Trophoblast cell (in vitro differentiated cells and primary cell): Measurements from ENCODE around the gene NCBP2L.

Experiments used
- DNase-seq, 2 donors: peaks; one replicate each; pipeline ENCODE4 v3.0.0-alpha.2; 2016
- H2AFZ ChIP-seq: 2 replicates; pipeline ENCODE4 v1.6.1; 2013; ENCODE audit warnings: low read length, moderate library complexity, mild to moderate bottlenecking; ENCODE audit not compliant: insufficient read depth, poor library complexity
- H2AK5ac ChIP-seq: 2 replicates; pipeline ENCODE4 v1.6.1; 2013; ENCODE audit warnings: mild to moderate bottlenecking, low read length
- H2BK120ac ChIP-seq: 2 replicates; pipeline ENCODE4 v1.6.1; 2013; ENCODE audit warnings: low read length, mild to moderate bottlenecking, moderate library complexity; ENCODE audit not compliant: insufficient read depth, poor library complexity
- H2BK12ac ChIP-seq: 2 replicates; pipeline ENCODE4 v1.6.1; 2013; ENCODE audit warnings: mild to moderate bottlenecking, low read length, moderate library complexity
- H2BK5ac ChIP-seq: 2 replicates; pipeline ENCODE4 v1.6.1; 2013; ENCODE audit warnings: low read length, low read depth, moderate library complexity, mild to moderate bottlenecking; ENCODE audit not compliant: poor library complexity
- H3K14ac ChIP-seq: 2 replicates; pipeline ENCODE4 v1.6.1; 2013; ENCODE audit warnings: mild to moderate bottlenecking, low read length
- H3K18ac ChIP-seq: 2 replicates; pipeline ENCODE4 v1.6.1; 2013; ENCODE audit warnings: mild to moderate bottlenecking, low read length
- H3K23ac ChIP-seq: 2 replicates; pipeline ENCODE4 v1.6.1; 2013; ENCODE audit warnings: low read length
- H3K27ac ChIP-seq: 2 replicates; pipeline ENCODE4 v1.5.1; 2013; ENCODE audit warnings: low read depth, mild to moderate bottlenecking, inconsistent platforms, low read length, moderate library complexity
- H3K27me3 ChIP-seq: 2 replicates; pipeline ENCODE4 v1.6.1; 2013; ENCODE audit warnings: inconsistent platforms, mild to moderate bottlenecking, low read length, moderate library complexity; ENCODE audit not compliant: insufficient read depth
- H3K36me3 ChIP-seq, 2 experiments: 1 replicate in 1 of 2; 2 replicates in 1 of 2; pipeline ENCODE4 v1.6.1; 2013; ENCODE audit warnings: low read length in 2 of 2, mild to moderate bottlenecking in 2 of 2, moderate library complexity in 1 of 2; ENCODE audit not compliant: insufficient read depth in 2 of 2, control insufficient read depth in 1 of 2
- H3K4ac ChIP-seq: 2 replicates; pipeline ENCODE4 v1.6.1; 2013; ENCODE audit warnings: low read depth, mild to moderate bottlenecking, low read length, moderate library complexity
- H3K4me1 ChIP-seq, 2 experiments: 1 replicate in 1 of 2; 2 replicates in 1 of 2; pipeline ENCODE4 v1.6.1; 2013; ENCODE audit warnings: low read length in 2 of 2, mild to moderate bottlenecking in 2 of 2, moderate library complexity in 1 of 2; ENCODE audit not compliant: insufficient read depth in 2 of 2, control insufficient read depth in 1 of 2
- H3K4me2 ChIP-seq: 2 replicates; pipeline ENCODE4 v1.6.1; 2013; ENCODE audit warnings: inconsistent platforms, mild to moderate bottlenecking, low read length, moderate library complexity
- H3K4me3 ChIP-seq: 2 replicates; pipeline ENCODE4 v1.5.1; 2013; ENCODE audit warnings: mild to moderate bottlenecking, low read depth, low read length, inconsistent platforms
- H3K79me1 ChIP-seq: one replicate; pipeline ENCODE4 v1.6.1; 2013; ENCODE audit warnings: low read length
- H3K79me2 ChIP-seq: 2 replicates; pipeline ENCODE4 v1.6.1; 2013; ENCODE audit warnings: low read length, mild to moderate bottlenecking; ENCODE audit not compliant: control insufficient read depth, insufficient read depth, poor library complexity
- H3K9ac ChIP-seq: 2 replicates; pipeline ENCODE4 v1.6.1; 2013; ENCODE audit warnings: mild to moderate bottlenecking, low read length
- H3K9me3 ChIP-seq: 2 replicates; pipeline ENCODE4 v1.6.1; 2013; ENCODE audit warnings: low read depth, mild to moderate bottlenecking, control low read depth, inconsistent platforms, low read length; ENCODE audit not compliant: insufficient read depth
- H4K12ac ChIP-seq: 2 replicates; pipeline ENCODE4 v1.6.1; 2013; ENCODE audit warnings: low read depth, mild to moderate bottlenecking, low read length, moderate library complexity
- H4K8ac ChIP-seq: 2 replicates; pipeline ENCODE4 v1.6.1; 2013; ENCODE audit warnings: low read depth, mild to moderate bottlenecking, low read length, moderate library complexity
- H4K91ac ChIP-seq: one replicate; pipeline ENCODE4 v1.6.1; 2013; ENCODE audit warnings: low read depth, mild to moderate bottlenecking, low read length, moderate library complexity
- WGBS: extraction: QIAGEN DNeasy Blood & Tissue Kit; methylation state at CpG from one replicate; pipeline ENCODE4 v1.1.7; 2013; ENCODE audit warnings: missing lambda C conversion rate; ENCODE audit not compliant: insufficient read length, insufficient coverage; ENCODE audit errors: extremely low coverage; 5-methylcytosine and 5-hydroxymethylcytosine counted together

NCBP2L gene

GRCh38 chrX:107780525-107780924 lies 3.0 kb downstream of the NCBP2L start:
- DNase-seq = no peak
- Histone ChIP-seq H3K27ac (no peak overlapping the region), H3K79me1 (no peaks in the 10 kb centered on the region), H3K27me3 (peaks cover 9% of the 10 kb centered on the region), H3K4me2 (no peak overlapping the region), H3K18ac (no peak overlapping the region), H3K23ac (no peak overlapping the region), H2BK12ac (no peak overlapping the region), H3K79me2 (no peaks in the 10 kb centered on the region), H2AFZ (no peak overlapping the region), H2AK5ac (no peak overlapping the region), H3K36me3 (no peaks in the 10 kb centered on the region), H4K12ac (no peak overlapping the region), H4K8ac (no peak overlapping the region), H3K4me1 (no peaks in the 10 kb centered on the region), H4K91ac (no peak overlapping the region), H2BK5ac (no peak overlapping the region), H3K4me3 (no peak overlapping the region), H3K9me3 (no peaks in the 10 kb centered on the region), H3K14ac (no peak overlapping the region), H3K4ac (no peak overlapping the region), H3K9ac (no peak overlapping the region), H2BK120ac (no peak overlapping the region)
- no CpG with 5 or more reads among the region's 9 CpGs for WGBS

DNA sequence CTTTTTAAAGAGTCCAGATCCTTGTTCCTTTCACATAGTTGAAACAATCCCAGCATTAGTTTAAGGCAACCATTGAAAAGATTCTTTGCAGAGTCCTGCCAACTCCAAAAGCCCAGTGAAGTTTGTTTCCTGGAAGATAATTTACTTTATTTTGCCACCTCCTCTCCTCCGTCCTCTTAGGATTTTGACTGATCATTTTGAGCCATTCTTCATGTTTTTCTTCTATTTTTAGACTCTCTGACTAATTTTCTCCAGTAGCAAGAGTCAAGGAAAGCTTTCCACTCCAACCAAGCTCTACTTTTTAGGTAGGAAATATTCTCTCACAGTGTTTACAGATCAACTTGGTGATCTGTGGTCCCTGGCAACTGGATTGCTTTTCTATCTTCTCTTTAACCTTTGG lies 10.3 kb downstream of the NCBP2L start:
- no peak overlapping the region for H3K4me3 ChIP-seq
- no peaks in the 10 kb centered on the region for H3K27me3 ChIP-seq
- H3K9me3 ChIP-seq = no peaks in the 10 kb centered on the region
- H2AFZ ChIP-seq = no peak overlapping the region
- no peak overlapping the region for H3K4me2 ChIP-seq
- H2AK5ac ChIP-seq = no peak overlapping the region
- no peak overlapping the region for H4K91ac ChIP-seq
- H3K4me1 ChIP-seq = no peaks in the 10 kb centered on the region
- H3K36me3 ChIP-seq = no peaks in the 10 kb centered on the region
- no peak overlapping the region for H3K23ac ChIP-seq
- H4K12ac ChIP-seq = no peak overlapping the region
- H3K79me1 ChIP-seq = no peaks in the 10 kb centered on the region
- H3K27ac ChIP-seq = no peak overlapping the region
- no peak overlapping the region for H2BK120ac ChIP-seq
- DNase-seq = no peak
- H3K9ac ChIP-seq = no peak overlapping the region
- no peak overlapping the region for H2BK12ac ChIP-seq
- no peak overlapping the region for H2BK5ac ChIP-seq
- no peaks in the 10 kb centered on the region for H3K79me2 ChIP-seq
- WGBS = no CpG with 5 or more reads among the region's 1 CpG
- H3K18ac ChIP-seq = no peak overlapping the region
- no peak overlapping the region for H3K4ac ChIP-seq
- H3K14ac ChIP-seq = no peak overlapping the region
- no peak overlapping the region for H4K8ac ChIP-seq

DNA sequence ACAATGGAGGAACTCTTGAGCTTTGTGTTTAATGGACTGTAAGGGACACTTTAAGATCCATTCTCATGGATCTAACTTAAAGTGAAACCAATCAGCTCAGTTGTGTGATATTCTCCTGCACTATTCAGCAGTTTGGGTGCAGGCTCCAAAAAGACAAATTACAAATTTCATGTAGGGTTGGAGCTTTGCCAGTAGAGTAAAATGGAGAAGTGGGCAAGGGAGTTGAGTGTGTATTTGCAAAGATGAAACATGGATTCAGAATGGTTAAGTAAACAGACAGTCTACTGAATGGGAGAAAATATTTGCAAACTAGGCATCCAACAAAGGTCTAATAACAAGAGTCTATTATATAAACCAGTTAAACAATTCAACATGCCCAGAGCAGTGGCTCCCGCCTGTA lies 26.9 kb downstream of the NCBP2L start:
- no peaks in the 10 kb centered on the region for H3K27me3 ChIP-seq
- H3K23ac ChIP-seq = no peak overlapping the region
- H2BK120ac ChIP-seq = no peak overlapping the region
- no peak overlapping the region for H4K12ac ChIP-seq
- no peak overlapping the region for H3K14ac ChIP-seq
- no peak overlapping the region for H3K18ac ChIP-seq
- no peak overlapping the region for H3K27ac ChIP-seq
- H3K4me3 ChIP-seq = no peak overlapping the region
- H3K4me1 ChIP-seq = no peaks in the 10 kb centered on the region
- no peak overlapping the region for H3K4me2 ChIP-seq
- no peak for DNase-seq
- no CpG with 5 or more reads among the region's 1 CpG for WGBS
- no peak overlapping the region for H4K91ac ChIP-seq
- H3K4ac ChIP-seq = no peak overlapping the region
- no peaks in the 10 kb centered on the region for H3K9me3 ChIP-seq
- no peaks in the 10 kb centered on the region for H3K36me3 ChIP-seq
- no peak overlapping the region for H2AFZ ChIP-seq
- no peak overlapping the region for H2BK12ac ChIP-seq
- no peak overlapping the region for H2AK5ac ChIP-seq
- no peak overlapping the region for H2BK5ac ChIP-seq
- H3K79me1 ChIP-seq = no peaks in the 10 kb centered on the region
- H3K9ac ChIP-seq = no peak overlapping the region
- no peak overlapping the region for H4K8ac ChIP-seq
- H3K79me2 ChIP-seq = no peaks in the 10 kb centered on the region

- Histone ChIP-seq H3K9ac (no peak overlapping the region), H3K79me1 (no peaks in the 10 kb centered on the region), H2BK5ac (no peak overlapping the region), H3K9me3 (no peaks in the 10 kb centered on the region), H3K4me3 (no peak overlapping the region), H3K4ac (no peak overlapping the region), H3K27ac (no peak overlapping the region), H2BK12ac (no peak overlapping the region), H3K14ac (no peak overlapping the region), H3K18ac (no peak overlapping the region), H2AFZ (no peak overlapping the region), H3K27me3 (no peaks in the 10 kb centered on the region), H3K4me1 (no peaks in the 10 kb centered on the region), H3K36me3 (no peaks in the 10 kb centered on the region), H3K79me2 (no peaks in the 10 kb centered on the region), H4K8ac (no peak overlapping the region), H2AK5ac (no peak overlapping the region), H4K91ac (no peak overlapping the region), H2BK120ac (no peak overlapping the region), H3K23ac (no peak overlapping the region), H4K12ac (no peak overlapping the region), H3K4me2 (no peak overlapping the region)
- WGBS = no CpG with 5 or more reads among the region's 3 CpGs
- DNase-seq = no peak
Measured at GRCh38 chrX:107805179-107805578, 27.6 kb downstream of the NCBP2L start.
